T-helper 9 cell (primary cell): ENCODE data around the gene CEP85.

Experiments
- DNase-seq: peaks from one replicate; pipeline ENCODE4 v3.0.0-alpha.2; 2020

The CEP85 gene

DNA sequence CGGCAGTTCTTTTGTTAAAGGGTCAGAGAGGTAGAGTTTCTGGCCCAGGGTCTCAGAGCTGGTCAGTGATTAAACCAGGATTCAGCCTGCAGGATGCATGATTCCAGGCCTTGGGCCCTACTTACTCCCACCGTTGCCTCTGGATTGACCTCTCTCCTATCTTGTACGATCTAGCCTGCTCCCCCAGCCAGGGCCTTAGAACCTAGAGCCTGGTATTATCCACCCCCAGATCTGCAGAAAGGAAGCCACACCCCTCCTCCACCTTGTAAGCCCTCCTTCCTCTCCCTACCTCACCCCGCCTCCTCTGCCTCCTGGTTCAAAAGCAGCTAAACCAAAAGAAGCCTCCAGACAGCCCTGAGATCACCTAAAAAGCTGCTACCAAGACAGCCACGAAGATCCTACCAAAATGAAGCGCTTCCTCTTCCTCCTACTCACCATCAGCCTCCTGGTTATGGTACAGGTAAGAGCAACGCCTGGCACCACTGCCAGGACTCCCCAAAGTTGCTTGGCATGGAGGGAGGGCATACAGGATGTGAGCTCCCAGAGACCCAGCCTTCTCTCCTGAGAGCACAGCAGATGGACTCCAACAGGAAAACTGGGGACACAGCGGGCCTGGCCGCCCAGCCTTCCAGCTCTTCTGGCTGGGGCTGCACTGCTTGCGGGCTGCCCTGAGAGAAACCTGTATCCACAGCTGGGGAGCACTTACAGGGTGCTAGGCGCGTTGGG lies 83.8 kb downstream of the CEP85 start, which contains the start of gene CD52:
Gene CD52 (plus strand): TSS at position 347 of the 726 bp plus-strand sequence. CDS start 60 bp downstream, at position 407.
- peak; percentile 62 for DNase-seq

DNA sequence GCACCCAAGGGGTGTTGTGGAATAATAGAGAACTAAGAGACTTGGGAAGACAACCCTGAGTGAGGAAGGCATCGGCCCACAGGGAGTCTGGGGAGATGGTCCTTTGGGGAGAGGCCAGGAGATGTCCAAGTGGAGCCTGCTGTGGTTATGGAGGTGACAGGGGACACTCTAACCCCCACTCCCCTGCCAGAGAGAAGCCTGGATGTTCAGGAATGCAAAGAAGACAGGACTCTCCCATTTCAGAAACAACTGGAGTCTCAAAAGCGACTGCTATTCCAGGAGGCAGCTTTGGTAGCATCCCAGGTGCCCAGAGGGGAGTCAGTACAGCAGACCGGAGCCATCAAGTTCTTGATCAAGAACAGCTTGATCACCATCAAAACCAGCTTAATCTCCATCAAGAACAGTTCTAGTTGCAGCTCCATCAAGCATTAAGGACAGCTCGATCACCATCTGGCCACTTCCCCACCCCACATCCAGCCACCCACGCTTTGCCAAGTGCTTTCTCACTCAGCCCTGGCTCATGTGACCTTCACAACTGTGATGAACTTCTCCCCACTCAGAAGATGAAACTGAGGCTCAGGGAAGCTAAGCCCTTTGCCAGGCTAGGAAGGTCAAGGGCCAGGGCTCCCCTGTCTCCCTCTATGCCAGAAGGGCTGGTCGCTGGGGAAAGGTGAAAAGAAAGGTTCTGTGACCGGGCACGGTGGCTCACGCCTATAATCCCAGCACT lies 84.5 kb downstream of the CEP85 start:
- no peak for DNase-seq

DNA sequence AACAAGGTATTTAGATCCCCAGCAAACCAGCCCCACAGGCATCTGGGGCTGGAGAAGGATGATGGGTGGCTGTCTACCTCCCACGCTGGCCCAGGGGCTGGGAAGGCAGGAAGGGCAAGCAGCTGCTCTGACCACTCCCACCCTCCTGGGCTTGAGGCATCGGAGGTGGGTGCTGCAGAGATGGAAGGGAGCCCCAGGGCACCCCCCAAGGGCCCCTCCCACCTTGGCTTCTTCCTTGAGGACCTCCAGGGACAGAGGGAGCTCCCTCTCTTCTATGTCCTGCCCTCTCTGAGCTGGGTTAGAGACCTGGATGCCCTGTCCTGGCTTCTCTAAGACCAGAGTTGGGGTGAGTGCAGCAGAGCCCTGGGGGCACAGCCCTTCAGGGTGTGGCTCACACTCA lies 86.9 kb downstream of the CEP85 start:
- no peak for DNase-seq

GRCh38 chr1:26321315-26322041 lies 87.5 kb downstream of the CEP85 start:
- peak; percentile 97 for DNase-seq

- DNase-seq: no peak
These were observed 88.0 kb downstream of the CEP85 start for GRCh38 chr1:26322042-26322331.

GRCh38 chr1:26323382-26323781 lies 89.4 kb downstream of the CEP85 start:
- DNase-seq: no peak

DNA sequence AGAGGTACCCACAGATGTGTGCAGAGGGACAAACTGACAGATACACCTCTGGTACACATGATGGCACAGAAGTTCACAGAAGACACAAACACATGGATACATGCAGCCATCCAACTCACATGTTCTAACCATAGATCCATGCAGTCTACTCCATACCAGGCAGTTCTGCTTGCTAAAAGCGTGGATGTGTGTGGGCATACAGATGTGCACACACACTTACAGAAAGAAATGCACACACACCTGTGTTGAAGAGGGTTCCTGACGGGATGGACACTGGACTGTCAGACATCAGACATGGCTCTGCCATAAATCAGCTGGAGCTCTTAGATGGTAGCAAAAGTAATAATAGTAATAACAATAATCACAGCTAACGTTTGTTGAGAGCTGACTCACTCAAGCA lies 90.5 kb downstream of the CEP85 start:
- DNase-seq: no peak

GRCh38 chr1:26327956-26328362 lies 94.0 kb downstream of the CEP85 start:
- no peak for DNase-seq
